HG03025 (cell line): ENCODE data around the gene RTCB.
"Not testable (repeated sequence)": the region's sequence is repeated elsewhere in the genome, so short reads cannot be mapped to it uniquely, and the experiment has no call there.

Experiments used
- ATAC-seq: cut with Tn5 transposase; IDR thresholded peaks from one replicate; pipeline ENCODE4 v1.9.1; 2021; ENCODE audit warnings: mild to moderate bottlenecking, moderate library complexity; ENCODE audit not compliant: unreplicated experiment, low FRiP score

The RTCB gene

DNA sequence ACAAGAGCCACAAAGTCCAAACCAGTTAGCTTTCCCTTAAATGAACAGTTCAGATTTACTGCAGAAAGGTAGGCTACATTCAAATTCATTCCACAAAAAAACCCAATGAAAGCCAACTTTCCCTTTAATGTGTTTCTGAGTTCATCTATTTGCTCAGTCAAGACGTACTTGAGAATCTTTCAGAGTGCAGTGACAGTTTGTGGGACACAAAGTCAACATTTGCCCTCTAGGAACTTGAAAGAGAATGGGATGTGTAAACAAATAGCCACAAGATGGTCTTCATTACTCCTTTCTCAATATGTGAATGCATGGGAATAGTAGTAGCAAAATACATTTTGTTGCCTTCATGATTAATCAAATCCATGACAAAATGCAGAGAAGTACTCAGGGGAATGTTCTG lies 15.8 kb downstream of the RTCB start:
- ATAC-seq = no peak

DNA sequence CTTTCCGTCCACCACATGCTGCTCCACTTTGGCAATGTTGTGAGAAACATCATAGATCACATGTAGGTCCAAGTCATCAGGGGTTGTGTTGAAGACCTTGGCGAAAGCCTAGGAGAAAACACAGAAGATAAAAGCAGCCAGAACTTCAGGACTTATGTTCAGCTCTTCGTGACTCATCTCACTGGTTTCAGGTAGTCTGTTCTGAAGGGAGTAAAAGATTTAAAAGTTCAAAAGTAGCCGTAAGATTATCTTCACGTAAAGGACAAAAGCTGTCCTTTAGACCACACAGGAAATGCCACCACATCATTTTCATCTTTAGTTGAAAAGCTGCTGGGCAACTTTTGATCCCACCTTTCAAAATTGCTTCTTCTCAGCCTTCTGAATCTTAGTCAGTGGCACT lies 16.9 kb downstream of the RTCB start:
- no peak for ATAC-seq

DNA sequence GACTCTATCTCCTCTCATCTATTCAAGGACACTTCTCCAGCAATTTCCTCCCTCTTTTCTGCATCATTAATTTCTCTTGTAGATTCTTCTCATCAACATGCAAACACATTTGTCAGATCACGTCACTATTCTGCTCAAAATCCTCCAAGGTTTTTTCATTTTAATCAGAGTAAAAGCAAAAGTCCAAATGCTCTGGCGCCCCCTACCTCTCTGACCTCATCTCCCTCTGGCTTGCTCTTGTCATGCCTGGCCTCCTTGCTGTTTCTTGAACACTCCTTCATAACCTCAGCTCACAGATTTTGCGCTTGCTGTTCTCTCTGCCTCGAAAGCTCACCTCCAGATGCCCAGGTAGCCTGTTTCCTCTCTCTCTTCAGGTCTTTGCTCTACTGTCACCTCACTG lies 22.4 kb downstream of the RTCB start:
- ATAC-seq = no peak

DNA sequence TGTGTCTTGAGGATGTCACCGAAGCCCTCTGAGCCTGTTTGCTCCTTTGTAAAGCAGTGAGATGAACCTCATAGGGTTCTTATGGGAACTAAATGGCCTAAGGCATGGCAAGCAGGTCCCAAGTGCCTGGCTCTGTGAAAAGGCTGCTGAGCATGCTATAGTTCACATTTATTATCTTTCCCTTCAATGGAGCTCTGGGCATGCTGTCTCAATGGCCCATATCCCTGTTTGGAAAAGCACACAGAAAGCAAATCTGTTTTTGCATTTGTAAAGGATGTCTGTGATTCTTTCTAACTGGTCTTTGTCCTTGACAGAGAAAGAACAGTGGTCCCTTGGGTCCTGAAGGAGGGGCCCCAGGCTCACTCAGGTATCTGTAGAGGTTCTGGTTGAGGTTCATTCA lies 26.4 kb downstream of the RTCB start:
- ATAC-seq = no peak

DNA sequence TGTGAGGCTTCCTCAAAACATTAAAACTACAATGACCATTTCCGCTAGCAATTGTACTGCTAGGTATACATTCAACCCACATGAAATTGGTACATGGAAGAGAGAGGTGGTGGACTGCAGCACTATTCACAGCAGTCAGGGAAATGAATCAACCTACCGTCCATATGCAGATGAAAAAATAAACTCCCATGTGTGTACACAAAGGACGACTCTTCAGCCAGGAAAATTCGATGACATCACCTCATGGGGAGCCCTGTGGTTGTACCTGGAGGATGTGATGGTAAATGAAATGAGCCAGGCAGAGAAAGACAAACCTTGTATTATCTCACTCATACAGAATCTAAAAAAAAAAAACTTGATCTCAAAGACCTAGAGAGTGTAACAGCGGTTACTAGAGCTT lies 31.1 kb downstream of the RTCB start:
- ATAC-seq = no peak

DNA sequence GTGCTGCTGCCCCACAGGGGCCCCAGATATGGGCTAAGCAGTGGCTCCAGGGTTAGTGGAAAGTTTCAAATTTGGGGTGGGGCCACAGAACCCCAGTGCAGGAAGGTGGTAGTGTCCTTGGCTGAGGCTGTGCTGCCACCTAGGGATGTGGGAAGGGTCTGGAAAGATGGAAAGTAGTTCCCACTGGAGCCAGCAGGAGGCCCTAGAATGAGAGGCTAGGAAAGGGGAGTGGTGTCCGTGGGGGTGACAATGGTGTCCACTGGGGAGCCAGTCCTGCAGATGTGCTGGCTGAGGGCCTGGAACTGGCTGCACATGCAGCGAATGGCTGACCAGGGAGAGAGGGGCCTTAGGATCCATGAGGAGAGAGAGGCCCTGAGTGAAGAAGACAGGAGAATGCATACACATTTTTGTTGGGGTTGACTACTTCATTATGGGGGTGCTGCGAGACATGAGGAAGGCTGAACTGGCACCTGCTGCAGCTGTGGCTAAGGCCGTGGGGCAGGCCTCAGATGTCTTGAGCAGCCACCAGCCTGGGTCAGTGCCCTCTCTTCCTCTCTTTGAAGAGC lies 33.3 kb downstream of the RTCB start:
- ATAC-seq = no peak

DNA sequence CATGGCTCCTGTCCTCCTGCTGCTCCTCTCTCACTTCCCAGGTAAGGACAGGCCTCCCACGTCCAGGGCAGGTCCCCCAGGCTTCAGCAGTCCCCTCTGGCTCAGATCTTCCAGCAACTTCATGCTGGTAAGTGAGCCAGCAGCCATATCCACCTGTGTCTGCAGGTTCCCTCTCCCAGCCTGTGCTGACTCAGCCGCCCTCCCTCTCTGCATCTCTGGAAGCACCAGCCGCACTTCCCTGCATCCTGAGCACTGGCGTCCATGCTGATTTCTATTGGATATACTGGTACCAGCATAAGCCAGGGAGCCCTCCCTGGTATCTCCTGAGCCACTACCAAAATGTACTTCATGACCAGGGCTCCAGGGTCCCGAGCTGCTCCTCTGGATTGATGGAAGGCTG lies 35.4 kb downstream of the RTCB start:
- no peak for ATAC-seq

DNA sequence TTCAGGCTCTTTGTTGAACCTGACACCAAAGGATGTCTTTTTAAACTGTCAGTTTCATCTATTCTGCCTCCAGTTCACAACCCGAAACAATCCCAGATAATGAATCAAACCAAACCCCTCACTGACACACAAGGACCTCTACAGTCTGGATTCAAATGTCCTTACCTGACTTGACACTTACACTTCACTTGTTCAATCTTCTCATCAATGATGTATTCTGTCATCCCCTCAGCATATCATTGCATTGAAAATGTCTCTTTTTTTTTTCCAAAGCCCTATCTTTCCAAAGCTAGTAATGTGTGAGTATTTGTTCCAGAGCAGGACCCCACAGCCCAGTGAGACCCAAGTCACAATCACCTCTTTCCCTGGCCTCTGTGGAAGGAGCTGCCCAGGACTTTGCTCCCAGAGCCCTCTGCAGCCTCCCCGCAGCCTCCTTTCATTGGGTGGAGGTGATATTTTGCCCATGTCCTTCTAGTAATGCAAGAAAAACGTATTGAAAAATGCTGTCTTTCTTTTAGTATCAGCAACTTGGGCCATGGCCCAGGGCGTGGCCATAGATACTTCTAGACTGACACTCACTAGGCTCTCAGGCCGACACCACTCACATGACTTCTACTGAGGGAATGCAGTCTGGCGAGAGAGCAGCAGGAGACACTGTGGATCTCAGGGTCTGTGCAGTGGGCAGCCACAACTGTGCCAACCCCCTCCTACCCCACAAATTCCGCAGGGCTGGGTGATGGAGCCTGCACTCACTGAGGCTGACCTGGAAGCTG lies 36.2 kb downstream of the RTCB start:
- ATAC-seq = no peak

DNA sequence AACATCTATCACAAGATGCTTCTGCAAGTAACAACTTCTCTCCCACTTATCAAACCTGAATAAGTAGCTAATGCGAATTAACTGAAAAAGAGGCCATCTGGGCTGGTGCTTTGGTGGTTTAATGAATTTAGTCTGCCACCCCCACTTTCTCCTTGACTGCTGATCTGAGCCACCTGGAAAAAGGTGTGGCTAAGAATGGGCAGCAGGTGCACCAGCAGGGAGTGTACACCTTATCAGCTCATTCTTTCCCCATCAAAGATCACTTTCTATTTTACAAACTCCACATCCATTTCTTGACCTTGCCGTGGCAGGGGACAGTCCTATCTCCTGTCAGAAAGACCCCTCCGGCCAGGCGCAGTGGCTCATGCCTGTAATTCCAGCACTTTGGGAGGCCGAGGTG lies 47.8 kb downstream of the RTCB start:
- ATAC-seq = no peak

DNA sequence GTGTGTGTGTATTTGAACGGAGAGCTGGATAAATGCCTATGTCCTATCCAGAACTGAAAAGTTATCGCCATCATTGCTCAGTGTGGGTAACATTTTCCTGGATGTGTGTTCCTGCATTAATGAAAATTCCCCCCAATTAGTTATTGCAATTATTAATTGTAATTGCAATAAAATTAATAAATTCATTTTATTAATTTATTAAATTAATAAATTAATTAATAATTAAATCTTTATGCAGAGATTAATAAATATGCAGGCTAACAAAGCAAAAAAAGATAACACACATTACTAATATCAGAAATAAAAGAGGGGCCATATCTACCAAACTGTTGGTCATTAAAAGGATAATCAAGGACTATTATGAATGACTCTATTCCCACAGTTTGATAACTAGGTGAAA lies 50.8 kb downstream of the RTCB start:
- ATAC-seq = no peak

DNA sequence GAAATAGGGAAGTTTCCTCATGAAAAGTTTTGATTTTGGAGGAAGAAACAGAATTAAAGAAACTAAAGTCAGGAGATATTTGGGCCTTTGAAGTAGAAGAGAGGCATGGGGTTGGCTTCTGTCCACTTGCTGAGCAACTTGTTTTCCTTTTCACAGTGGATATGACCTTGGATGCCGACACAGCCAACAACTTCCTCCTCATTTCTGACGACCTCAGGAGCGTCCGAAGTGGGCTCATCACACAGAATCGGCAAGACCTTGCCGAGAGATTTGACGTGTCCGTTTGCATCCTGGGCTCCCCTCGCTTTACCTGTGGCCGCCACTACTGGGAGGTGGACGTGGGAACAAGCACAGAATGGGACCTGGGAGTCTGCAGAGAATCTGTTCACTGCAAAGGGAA lies 52.0 kb downstream of the RTCB start:
- ATAC-seq = not testable (repeated sequence)

DNA sequence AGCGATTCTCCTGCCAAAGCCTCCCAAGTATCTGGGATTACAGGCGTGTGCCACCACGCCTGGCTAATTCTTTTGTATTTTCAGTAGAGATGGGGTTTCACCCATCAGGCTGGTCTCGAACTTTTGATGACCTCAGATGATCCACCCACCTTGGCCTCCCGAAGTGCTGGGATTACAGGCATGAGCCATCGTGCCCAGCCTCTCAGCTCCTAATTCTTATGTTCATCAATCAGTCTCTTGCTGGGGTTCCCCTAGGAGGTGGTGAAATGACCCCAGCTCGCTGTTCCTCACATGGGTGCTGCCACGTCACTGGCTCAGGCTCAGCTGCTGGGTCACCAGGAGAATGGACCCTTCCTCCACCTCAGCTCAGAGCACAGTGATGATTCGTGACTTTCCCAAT lies 54.5 kb downstream of the RTCB start, which contains the start of gene RFPL3:
RFPL3 (plus strand) TSS at position 301 of the 400 bp plus-strand sequence. CDS start 205 bp downstream, outside the sequence.
- not testable (repeated sequence) for ATAC-seq

DNA sequence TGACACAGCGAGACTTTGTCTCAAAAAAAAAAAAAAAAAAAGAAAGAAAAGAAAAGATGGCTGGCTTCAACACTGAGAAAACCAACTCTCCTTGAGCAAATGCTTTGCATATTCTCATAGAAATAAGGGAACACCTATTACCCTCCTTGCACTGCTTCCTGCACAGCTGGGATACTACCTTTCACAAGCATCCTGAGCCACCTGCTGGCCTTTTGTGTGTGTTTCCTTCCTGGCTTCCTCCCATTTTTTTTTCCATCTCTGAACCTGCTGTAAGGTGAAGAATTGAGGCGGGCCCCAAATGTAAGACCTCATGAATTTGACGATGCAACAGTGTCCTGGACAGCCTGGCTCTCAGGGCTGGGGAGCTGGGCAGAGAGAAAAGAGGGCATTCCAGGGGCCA lies 56.3 kb downstream of the RTCB start:
- ATAC-seq = no peak

DNA sequence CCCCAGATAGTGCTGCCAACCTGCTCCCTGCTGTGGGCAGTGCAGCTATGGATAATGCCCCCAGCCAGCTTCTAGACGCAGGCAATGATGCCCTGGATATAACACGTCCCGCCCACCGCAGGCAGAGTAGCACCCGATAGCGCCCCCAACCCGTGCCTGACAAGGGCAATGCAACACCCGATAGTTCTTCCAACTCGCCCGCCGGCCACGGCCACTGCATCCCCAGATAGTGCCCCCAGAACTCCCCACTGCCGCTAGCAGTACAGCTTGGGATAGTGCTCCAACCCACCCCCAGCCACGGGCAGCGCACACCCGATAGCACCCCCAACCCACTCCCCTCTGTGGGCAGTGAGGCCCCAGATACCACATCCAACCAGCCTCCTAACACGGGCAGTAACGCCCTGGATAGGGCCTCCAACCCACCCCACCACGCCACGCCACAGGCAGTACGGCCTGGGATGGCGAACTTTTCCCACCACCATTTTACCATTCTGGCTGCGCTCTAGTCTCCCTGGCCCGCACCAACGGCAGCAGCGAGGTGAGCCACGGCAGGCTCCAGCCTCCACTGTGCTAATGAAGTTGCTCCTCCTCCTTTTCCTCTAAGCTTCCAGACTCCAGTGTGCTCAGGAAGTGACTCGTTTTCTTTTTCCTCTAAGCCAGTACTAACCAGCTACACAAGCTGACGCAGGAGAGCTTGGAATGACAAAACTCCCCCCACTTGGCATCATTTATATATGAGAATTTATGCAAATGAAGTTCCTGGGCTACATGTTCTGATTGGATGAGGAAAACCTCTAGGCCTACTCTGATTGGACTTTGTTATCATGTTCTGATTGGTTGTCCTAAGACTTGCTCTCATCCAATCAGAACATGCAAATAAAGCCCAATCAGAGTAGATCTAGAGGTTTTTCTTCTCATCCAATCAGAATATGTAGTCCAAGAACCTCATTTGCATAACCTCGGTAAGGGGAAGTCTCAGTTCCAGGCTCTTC lies 57.4 kb downstream of the RTCB start:
- ATAC-seq = no peak

DNA sequence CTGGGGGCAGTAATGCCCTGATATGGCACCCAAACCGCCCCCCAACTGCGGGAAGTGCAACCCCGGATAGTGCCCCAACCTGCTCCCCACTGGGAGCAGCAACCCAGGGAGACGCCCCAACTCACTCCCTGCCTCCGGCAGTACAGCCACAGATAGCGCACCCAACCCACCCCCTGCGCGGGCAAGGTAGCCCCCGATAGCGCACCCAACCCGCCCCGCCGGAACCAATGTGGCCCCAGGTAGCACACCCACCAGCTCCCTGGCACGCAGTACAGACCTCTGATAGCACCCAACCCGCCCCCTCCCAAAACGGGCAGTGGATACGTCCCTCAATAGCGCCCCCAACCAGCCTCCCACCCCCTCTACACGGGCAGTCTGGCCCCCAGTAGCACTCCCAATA lies 58.2 kb downstream of the RTCB start:
- no peak for ATAC-seq

DNA sequence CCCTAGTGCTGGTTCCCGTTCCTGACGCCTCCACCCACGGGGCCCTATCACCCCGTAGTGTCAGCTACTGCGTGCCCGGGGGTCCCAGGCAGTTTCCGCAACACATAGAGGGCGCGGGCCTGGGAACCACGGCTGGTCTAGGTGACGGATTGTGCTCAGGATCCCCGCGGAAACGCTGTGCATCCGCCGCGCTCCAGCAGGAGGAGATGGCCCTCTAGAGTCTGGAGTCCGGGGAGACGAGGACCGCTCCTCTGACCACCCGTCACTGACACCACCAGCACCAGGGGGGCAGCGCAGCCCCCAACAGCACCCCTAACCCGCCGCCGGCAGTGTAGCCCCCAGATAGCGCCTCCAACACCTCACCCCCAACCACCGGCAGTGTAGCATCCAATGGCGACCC lies 58.8 kb downstream of the RTCB start:
- ATAC-seq = no peak

DNA sequence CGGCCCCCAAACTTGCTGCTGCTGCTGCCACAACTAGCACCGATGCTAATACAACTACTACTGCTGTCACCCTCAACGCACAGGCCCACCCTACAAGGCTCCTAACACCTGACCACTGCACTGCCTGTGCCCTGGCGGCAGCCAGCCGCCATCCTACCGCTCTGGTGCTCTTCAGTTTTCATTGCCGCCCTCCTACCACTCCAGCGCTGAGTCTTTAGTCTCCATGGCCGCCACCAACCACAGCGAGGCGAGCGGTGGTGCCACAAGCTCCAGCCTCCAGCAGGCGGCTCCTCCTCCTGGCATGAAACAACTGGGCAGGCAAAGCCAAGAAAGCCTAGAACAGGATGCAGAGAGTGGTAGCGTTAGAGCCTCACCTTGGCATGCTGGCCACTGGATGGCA lies 59.4 kb downstream of the RTCB start:
- no peak for ATAC-seq

DNA sequence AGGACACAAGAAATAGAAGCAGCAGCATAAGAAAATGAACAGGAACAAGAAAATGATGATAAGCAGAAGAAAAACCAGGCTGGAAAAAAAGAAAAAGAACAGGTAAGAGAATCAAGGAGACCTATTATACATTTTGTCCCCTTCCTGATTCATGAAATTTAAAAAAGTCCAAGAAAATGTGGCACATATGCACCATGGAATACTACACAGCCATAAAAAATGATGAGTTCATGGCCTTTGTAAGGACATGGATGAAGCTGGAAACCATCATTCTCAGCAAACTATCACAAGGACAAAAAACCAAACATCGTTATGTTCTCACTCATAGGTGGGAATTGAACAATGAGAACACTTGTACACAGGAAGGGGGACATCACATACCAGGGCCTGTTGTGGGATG lies 60.2 kb downstream of the RTCB start:
- not testable (repeated sequence) for ATAC-seq

DNA sequence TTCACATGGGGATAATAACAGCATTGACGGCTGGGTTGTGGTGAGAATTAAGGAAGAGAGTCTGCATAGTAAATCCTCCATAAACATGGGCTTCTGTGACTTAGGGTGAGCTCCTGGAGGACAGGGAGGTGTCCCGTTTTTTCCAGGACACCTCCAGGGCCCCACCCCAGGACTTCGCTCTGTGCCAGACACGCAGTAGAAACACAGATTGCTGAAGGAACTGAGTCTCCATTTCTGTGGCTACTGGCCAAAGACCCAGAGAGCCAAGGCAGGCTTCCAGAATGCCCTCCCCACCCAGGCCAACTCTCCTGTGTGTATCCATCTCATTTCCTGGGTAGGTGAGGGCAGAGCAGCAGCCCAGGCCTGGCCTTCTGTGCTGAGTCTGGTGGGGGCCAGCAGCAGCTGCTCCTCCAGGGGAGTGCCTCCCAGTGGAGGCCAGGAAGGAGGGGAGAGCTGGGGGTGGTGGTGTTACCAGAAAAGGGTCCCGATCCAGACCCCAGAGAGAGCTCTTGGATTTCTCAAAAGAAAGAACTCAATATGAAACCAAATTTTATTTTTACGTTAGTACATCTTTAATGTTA lies 63.9 kb downstream of the RTCB start:
- ATAC-seq = no peak

DNA sequence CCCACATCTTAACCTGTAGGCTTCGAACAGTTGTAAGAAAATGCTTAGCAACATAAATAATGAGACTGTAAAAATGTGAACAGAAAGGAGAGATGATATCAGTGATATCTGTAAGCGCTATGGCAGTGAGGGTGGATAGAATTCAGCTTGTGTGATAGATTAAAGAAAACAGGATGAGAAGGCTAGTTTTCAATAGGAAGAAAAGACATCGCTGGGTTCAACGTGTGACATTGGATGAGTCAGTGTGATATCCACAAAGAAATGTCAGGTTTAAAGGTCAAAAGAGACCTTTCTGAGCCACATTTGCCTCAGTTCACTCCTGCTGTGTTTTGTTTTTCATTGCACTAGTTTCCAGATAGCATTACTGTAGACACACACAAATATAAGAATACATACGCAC lies 68.1 kb downstream of the RTCB start:
- ATAC-seq = no peak

DNA sequence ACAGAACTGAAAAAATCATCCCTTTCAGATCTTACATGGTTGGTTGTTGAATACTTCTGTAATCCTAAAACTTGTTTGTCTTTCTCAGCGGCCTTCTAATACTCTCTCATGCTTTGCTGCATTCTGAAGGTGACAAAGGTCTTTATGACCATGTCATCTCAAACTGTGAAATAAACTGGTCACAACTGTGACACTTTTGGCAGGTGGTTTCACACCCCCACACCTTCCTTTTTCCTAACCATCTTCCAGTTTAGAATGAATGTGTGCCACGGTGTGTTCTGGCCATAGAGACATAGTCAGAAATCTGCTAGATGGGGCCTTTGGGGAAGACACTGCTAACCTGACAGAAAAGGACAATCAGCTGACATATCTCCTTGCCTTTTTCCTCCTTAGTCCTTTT lies 69.1 kb downstream of the RTCB start:
- no peak for ATAC-seq
